ENCODE data around the gene MFAP4. TPM values are rescaled to one million over a fixed set of nuclear protein-coding genes. Genes with fewer than 3 reads are reported as not detected.

Gene MFAP4
- total RNA-seq, 3 donors from 2014 or later: 45.5 to 186 (median 116) TPM

- Histone ChIP-seq H3K9me3 (no peaks in the 10 kb centered on the region), H3K36me3 (no peaks in the 10 kb centered on the region), H3K27ac (no peak overlapping the region), H3K4me3 (no peak overlapping the region), H3K27me3 (no peaks in the 10 kb centered on the region), H3K4me1 (peaks cover 0 to 11% of the 10 kb centered on the region in 2 donors)
- no peak for TF ChIP-seq CTCF (IDR thresholded peaks at IDR 0.05)
- TF ChIP-seq POLR2A (IDR thresholded peaks at IDR 0.05): no peak
- no peak for TF ChIP-seq POLR2AphosphoS5 (IDR thresholded peaks at IDR 0.05)
- intact Hi-C loops (cut with DNase I; ENCODE audit: low total_unique reads): no loop called here
- peak in 1 of 2 donors; percentile 38 for DNase-seq (ENCODE audit: low spot score in 2 of 2)
These were observed 38.2 kb downstream of the MFAP4 start for GRCh38 chr17:19348806-19349205.

- Histone ChIP-seq H3K4me3 (no peak overlapping the region), H3K9me3 (no peaks in the 10 kb centered on the region), H3K36me3 (no peaks in the 10 kb centered on the region), H3K4me1 (peaks cover 0 to 11% of the 10 kb centered on the region in 2 donors), H3K27me3 (no peaks in the 10 kb centered on the region), H3K27ac (peak overlapping the region in 1 of 2 donors; percentile 93)
- intact Hi-C loops (cut with DNase I; ENCODE audit: low total_unique reads): no loop called here
- DNase-seq (ENCODE audit: low spot score in 2 of 2): peak in 1 of 2 donors; percentile 33
- TF ChIP-seq CTCF (IDR thresholded peaks at IDR 0.05) (no peak), POLR2A (IDR thresholded peaks at IDR 0.05) (no peak), POLR2AphosphoS5 (IDR thresholded peaks at IDR 0.05) (no peak)
These were observed 38.8 kb downstream of the MFAP4 start for GRCh38 chr17:19348081-19348650.

GRCh38 chr17:19347323-19348080 lies 39.5 kb downstream of the MFAP4 start:
- Histone ChIP-seq H3K9me3 (no peaks in the 10 kb centered on the region), H3K4me3 (no peak overlapping the region), H3K36me3 (no peaks in the 10 kb centered on the region), H3K4me1 (peaks cover 0 to 11% of the 10 kb centered on the region in 2 donors), H3K27ac (peak overlapping the region; percentile 75 to 93), H3K27me3 (no peaks in the 10 kb centered on the region)
- TF ChIP-seq POLR2A (IDR thresholded peaks at IDR 0.05): no peak
- TF ChIP-seq CTCF (IDR thresholded peaks at IDR 0.05): no peak
- no peak for TF ChIP-seq POLR2AphosphoS5 (IDR thresholded peaks at IDR 0.05)
- intact Hi-C loops (cut with DNase I; ENCODE audit: low total_unique reads): no loop called here
- peak in 1 of 2 donors; percentile 28 for DNase-seq (ENCODE audit: low spot score in 2 of 2)

- no peaks in the 10 kb centered on the region for H3K36me3 ChIP-seq
- intact Hi-C loops (cut with DNase I; ENCODE audit: low total_unique reads): no loop called here
- DNase-seq (ENCODE audit: low spot score in 2 of 2): peak in 1 of 2 donors; percentile 57
- peak in 2 of 3 donors; percentile 12 to 34 for TF ChIP-seq POLR2AphosphoS5 (IDR thresholded peaks at IDR 0.05)
- no peak for TF ChIP-seq POLR2A (IDR thresholded peaks at IDR 0.05)
- no peak overlapping the region for H3K4me3 ChIP-seq
- peak overlapping the region; percentile 75 to 93 for H3K27ac ChIP-seq
- no peaks in the 10 kb centered on the region for H3K9me3 ChIP-seq
- no peaks in the 10 kb centered on the region for H3K27me3 ChIP-seq
- peaks cover 0 to 11% of the 10 kb centered on the region in 2 donors for H3K4me1 ChIP-seq
These were observed 40.4 kb downstream of the MFAP4 start for GRCh38 chr17:19346351-19347255.

GRCh38 chr17:19345486-19346350 lies 41.3 kb downstream of the MFAP4 start:
- no peaks in the 10 kb centered on the region for H3K9me3 ChIP-seq
- H3K27ac ChIP-seq: peak overlapping the region; percentile 75 to 93
- no peak for DNase-seq (ENCODE audit: low spot score in 2 of 2)
- no peaks in the 10 kb centered on the region for H3K36me3 ChIP-seq
- no peaks in the 10 kb centered on the region for H3K27me3 ChIP-seq
- intact Hi-C loops (cut with DNase I; ENCODE audit: low total_unique reads): no loop called here
- H3K4me3 ChIP-seq: no peak overlapping the region
- TF ChIP-seq CTCF (IDR thresholded peaks at IDR 0.05): no peak
- peaks cover 0 to 11% of the 10 kb centered on the region in 2 donors for H3K4me1 ChIP-seq
